Measurements from ENCODE around the gene PPP1R13L.

PPP1R13L gene

DNA sequence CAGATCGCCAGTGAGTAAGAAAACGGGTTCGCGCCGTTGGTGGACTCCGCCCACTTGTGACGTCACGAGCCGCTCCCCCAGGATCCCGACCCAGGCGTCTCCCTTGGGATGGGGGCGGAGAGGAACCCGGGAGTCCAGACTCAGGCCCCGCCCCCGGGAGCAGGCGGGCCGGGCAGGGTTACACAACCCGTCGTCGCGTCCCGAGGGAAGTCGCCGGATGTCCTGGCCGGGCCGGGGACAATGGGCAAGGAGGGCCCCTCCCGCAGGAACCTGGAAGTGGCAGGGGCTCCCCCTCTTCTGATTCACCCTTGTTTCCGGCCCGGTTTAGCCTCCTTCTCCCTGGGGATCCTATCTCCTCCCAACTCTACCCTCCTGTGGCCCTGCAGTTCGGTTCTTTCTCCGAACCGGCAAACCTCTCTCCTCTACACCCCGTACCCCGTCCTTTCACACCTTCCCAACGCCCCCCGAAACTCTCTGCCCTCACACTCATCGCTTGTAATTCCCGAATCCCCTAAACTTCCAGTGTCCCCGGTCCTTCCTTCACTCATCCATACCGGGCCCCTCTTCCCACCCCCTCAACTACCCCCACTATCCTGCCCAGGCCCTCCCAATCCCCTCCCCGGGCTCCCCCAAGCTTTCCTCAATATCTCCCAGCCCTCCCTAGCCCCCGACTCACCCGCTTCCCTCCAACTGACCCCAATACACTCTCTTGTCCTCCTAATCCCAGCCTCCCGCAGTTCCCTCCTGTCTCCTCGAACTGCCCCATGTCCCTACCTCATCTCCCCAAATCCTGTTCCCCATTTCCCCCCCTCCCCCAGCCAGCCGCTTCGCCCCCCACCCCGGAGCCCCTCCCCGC lies 38.8 kb upstream of the PPP1R13L start (continued):
- TF ChIP-seq, protein P1, sequence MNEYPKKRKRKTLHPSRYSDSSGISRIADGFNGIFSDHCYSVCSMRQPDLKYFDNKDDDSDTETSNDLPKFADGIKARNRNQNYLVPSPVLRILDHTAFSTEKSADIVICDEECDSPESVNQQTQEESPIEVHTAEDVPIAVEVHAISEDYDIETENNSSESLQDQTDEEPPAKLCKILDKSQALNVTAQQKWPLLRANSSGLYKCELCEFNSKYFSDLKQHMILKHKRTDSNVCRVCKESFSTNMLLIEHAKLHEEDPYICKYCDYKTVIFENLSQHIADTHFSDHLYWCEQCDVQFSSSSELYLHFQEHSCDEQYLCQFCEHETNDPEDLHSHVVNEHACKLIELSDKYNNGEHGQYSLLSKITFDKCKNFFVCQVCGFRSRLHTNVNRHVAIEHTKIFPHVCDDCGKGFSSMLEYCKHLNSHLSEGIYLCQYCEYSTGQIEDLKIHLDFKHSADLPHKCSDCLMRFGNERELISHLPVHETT (tag by site-specific recombination; IDR thresholded peaks at IDR 0.05), result no peak
- TF ChIP-seq, protein P2, sequence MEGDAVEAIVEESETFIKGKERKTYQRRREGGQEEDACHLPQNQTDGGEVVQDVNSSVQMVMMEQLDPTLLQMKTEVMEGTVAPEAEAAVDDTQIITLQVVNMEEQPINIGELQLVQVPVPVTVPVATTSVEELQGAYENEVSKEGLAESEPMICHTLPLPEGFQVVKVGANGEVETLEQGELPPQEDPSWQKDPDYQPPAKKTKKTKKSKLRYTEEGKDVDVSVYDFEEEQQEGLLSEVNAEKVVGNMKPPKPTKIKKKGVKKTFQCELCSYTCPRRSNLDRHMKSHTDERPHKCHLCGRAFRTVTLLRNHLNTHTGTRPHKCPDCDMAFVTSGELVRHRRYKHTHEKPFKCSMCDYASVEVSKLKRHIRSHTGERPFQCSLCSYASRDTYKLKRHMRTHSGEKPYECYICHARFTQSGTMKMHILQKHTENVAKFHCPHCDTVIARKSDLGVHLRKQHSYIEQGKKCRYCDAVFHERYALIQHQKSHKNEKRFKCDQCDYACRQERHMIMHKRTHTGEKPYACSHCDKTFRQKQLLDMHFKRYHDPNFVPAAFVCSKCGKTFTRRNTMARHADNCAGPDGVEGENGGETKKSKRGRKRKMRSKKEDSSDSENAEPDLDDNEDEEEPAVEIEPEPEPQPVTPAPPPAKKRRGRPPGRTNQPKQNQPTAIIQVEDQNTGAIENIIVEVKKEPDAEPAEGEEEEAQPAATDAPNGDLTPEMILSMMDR (tag by site-specific recombination; IDR thresholded peaks at IDR 0.05), result no peak

DNA sequence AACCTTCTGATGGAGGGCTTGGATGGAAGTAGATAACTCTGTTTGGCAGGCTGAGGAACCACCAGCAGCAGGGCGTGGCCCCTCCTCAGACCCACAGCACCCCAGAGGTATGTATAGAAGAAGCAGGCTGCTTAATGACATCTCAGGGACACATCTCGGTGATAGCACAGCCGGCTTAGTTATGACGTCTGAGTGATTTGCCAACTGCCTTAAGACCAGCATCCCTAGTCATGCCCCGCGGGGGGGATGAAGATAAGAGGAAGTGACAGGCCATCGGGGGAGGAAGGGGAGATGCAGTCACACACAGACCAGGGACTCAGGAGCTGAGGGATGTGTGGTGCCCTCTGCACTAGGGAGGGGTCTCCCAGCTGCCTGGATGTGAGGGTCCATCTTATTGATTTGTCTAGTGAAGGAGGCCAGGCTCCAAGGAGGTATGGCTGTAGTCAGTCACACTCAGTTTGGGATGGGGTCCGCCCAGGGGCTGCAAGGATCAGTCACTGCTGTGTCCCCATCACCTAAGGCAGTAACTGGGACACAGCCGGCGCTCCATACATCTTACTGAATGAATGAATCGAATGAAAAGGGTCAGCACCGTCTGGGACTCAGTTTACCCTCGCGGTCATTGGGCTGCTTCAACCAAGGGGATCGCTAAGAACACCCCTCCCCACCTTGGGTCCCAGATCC lies 38.1 kb upstream of the PPP1R13L start:
- POLR2A ChIA-PET, result interaction anchor here (0.9 to 1.0 kb wide), 2 partner anchors 25 to 27 kb away, joined by 3 to 5 read pairs; partner anchors contain the start of gene FOSB
- Histone ChIP-seq H3K9me3 (ENCODE audit: control insufficient read depth, insufficient read depth, low read depth, low read length) (no peaks in the 10 kb centered on the region), H3K27ac (ENCODE audit: extremely low read depth, low read depth, low read length) (no peak overlapping the region), H3K36me3 (ENCODE audit: control insufficient read depth in 2 of 2, insufficient read depth in 1 of 2, low read length in 2 of 2) (no peaks in the 10 kb centered on the region), H3K4me3 (ENCODE audit: low read depth, low read length) (peak overlapping the region; percentile 27), H3K4me1 (ENCODE audit: control insufficient read depth, insufficient read depth, low read length) (0 out of 2 replicates have a peak, but pooled peaks cover 4% of the 10 kb centered on the region)
- CTCF ChIA-PET, result interaction anchor here (0.5 to 5.8 kb wide), 4 partner anchors 35 to 318 kb away, joined by 3 to 87 read pairs (median 5); no protein-coding TSS in a partner anchor
- TF ChIP-seq, protein P3, sequence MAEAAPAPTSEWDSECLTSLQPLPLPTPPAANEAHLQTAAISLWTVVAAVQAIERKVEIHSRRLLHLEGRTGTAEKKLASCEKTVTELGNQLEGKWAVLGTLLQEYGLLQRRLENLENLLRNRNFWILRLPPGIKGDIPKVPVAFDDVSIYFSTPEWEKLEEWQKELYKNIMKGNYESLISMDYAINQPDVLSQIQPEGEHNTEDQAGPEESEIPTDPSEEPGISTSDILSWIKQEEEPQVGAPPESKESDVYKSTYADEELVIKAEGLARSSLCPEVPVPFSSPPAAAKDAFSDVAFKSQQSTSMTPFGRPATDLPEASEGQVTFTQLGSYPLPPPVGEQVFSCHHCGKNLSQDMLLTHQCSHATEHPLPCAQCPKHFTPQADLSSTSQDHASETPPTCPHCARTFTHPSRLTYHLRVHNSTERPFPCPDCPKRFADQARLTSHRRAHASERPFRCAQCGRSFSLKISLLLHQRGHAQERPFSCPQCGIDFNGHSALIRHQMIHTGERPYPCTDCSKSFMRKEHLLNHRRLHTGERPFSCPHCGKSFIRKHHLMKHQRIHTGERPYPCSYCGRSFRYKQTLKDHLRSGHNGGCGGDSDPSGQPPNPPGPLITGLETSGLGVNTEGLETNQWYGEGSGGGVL (tag by site-specific recombination; IDR thresholded peaks at IDR 0.05), result peak; percentile 23
- TF ChIP-seq ZNF544 (tag by site-specific recombination; IDR thresholded peaks at IDR 0.05), result no peak
- TF ChIP-seq MYNN (tag by site-specific recombination; IDR thresholded peaks at IDR 0.05; ENCODE audit: borderline replicate concordance), result no peak
- no peak for TF ChIP-seq ZNF777 (tag by site-specific recombination; IDR thresholded peaks at IDR 0.05; ENCODE audit: borderline replicate concordance)
- TF ChIP-seq ZNF530 (tag by site-specific recombination; IDR thresholded peaks at IDR 0.05; ENCODE audit: low read depth), result no peak
- TF ChIP-seq ZNF837 (tag by site-specific recombination; IDR thresholded peaks at IDR 0.05), result no peak
- no peak for TF ChIP-seq ZNF701 (tag by site-specific recombination; IDR thresholded peaks at IDR 0.05)
- peak; percentile 44; the same call in 1 of the 2 replicates for TF ChIP-seq ZIC2 (tag by site-specific recombination; IDR thresholded peaks at IDR 0.05)
- peak; percentile 80 for TF ChIP-seq GLIS1 (tag by site-specific recombination; IDR thresholded peaks at IDR 0.05)
- peak; percentile 1 for TF ChIP-seq SP2 (tag by site-specific recombination; IDR thresholded peaks at IDR 0.05)
- TF ChIP-seq GLIS2 (tag by site-specific recombination; IDR thresholded peaks at IDR 0.05), result no peak
- no peak for TF ChIP-seq ZNF610 (tag by site-specific recombination; IDR thresholded peaks at IDR 0.05; ENCODE audit: borderline replicate concordance)
- TF ChIP-seq ZSCAN16 (tag by site-specific recombination; IDR thresholded peaks at IDR 0.05), result no peak
- TF ChIP-seq ZNF335 (tag by site-specific recombination; conservative IDR thresholded peaks at IDR 0.05), result peak; percentile 70
- TF ChIP-seq, protein P4, sequence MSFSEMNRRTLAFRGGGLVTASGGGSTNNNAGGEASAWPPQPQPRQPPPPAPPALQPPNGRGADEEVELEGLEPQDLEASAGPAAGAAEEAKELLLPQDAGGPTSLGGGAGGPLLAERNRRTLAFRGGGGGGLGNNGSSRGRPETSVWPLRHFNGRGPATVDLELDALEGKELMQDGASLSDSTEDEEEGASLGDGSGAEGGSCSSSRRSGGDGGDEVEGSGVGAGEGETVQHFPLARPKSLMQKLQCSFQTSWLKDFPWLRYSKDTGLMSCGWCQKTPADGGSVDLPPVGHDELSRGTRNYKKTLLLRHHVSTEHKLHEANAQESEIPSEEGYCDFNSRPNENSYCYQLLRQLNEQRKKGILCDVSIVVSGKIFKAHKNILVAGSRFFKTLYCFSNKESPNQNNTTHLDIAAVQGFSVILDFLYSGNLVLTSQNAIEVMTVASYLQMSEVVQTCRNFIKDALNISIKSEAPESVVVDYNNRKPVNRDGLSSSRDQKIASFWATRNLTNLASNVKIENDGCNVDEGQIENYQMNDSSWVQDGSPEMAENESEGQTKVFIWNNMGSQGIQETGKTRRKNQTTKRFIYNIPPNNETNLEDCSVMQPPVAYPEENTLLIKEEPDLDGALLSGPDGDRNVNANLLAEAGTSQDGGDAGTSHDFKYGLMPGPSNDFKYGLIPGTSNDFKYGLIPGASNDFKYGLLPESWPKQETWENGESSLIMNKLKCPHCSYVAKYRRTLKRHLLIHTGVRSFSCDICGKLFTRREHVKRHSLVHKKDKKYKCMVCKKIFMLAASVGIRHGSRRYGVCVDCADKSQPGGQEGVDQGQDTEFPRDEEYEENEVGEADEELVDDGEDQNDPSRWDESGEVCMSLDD (tag by site-specific recombination; IDR thresholded peaks at IDR 0.05), result no peak
- TF ChIP-seq RBAK (tag by site-specific recombination; IDR thresholded peaks at IDR 0.05), result no peak
- TF ChIP-seq ZNF501 (tag by site-specific recombination; IDR thresholded peaks at IDR 0.05), result 0 out of 2 replicates have a peak, but pooled peaks have one; percentile 5
- TF ChIP-seq ZNF169 (tag by site-specific recombination; IDR thresholded peaks at IDR 0.05), result no peak
- no peak for TF ChIP-seq ZNF175 (tag by site-specific recombination; IDR thresholded peaks at IDR 0.05)
- TF ChIP-seq ZFP3 (tag by site-specific recombination; IDR thresholded peaks at IDR 0.05; ENCODE audit: low read depth), result no peak
- TF ChIP-seq ZEB2 (tag by site-specific recombination; IDR thresholded peaks at IDR 0.05), result no peak
- no peak for TF ChIP-seq ZNF514 (tag by site-specific recombination; IDR thresholded peaks at IDR 0.05)
- TF ChIP-seq ZSCAN23 (tag by site-specific recombination; IDR thresholded peaks at IDR 0.05), result no peak
- no peak for TF ChIP-seq ZNF202 (tag by site-specific recombination; IDR thresholded peaks at IDR 0.05; ENCODE audit: borderline replicate concordance)

All from HEK293 (cell line).